HG03457 (cell line): Measurements from ENCODE around the gene RMP24.
"Not testable (repeated sequence)": the region's sequence is repeated elsewhere in the genome, so short reads cannot be mapped to it uniquely, and the experiment has no call there.

ENCODE experiments used
- ATAC-seq: cut with Tn5 transposase; IDR thresholded peaks from one replicate; pipeline ENCODE4 v1.9.1; 2021; ENCODE audit warnings: moderate number of reproducible peaks; ENCODE audit not compliant: unreplicated experiment

Gene RMP24

GRCh38 chr18:35967866-35968265, 4.6 kb upstream of the RMP24 start:
- not testable (repeated sequence) for ATAC-seq

- ATAC-seq: no peak
Measured at GRCh38 chr18:35968278-35968880, 4.1 kb upstream of the RMP24 start.

GRCh38 chr18:35969676-35970075, 2.8 kb upstream of the RMP24 start:
- ATAC-seq: no peak

- peak; percentile 5 for ATAC-seq
Measured at GRCh38 chr18:35971661-35972196, 750 bp upstream of the RMP24 start.

GRCh38 chr18:35973650-35974049, 1.2 kb downstream of the RMP24 start:
- ATAC-seq: no peak

- no peak for ATAC-seq
Measured at GRCh38 chr18:35974181-35974580, 1.7 kb downstream of the RMP24 start.

GRCh38 chr18:35979112-35979511, 6.6 kb downstream of the RMP24 start:
- no peak for ATAC-seq

GRCh38 chr18:35982409-35983114, 10.1 kb downstream of the RMP24 start:
- no peak for ATAC-seq

GRCh38 chr18:35983147-35983546, 10.7 kb downstream of the RMP24 start:
- ATAC-seq: no peak

GRCh38 chr18:35983818-35984217, 11.3 kb downstream of the RMP24 start:
- no peak for ATAC-seq

GRCh38 chr18:35991696-35992095, 19.2 kb downstream of the RMP24 start:
- no peak for ATAC-seq

GRCh38 chr18:35993013-35993412, 20.5 kb downstream of the RMP24 start:
- ATAC-seq: no peak

GRCh38 chr18:35998967-35999366, 26.5 kb downstream of the RMP24 start:
- no peak for ATAC-seq

- no peak for ATAC-seq
Measured at GRCh38 chr18:35999925-36000324, 27.4 kb downstream of the RMP24 start.

- no peak for ATAC-seq
Measured at GRCh38 chr18:36006997-36007396, 34.5 kb downstream of the RMP24 start.

GRCh38 chr18:36009214-36009613, 36.7 kb downstream of the RMP24 start:
- no peak for ATAC-seq

- ATAC-seq: no peak
Measured at GRCh38 chr18:36012891-36013290, 40.4 kb downstream of the RMP24 start.

- peak; percentile 85 for ATAC-seq
Measured at GRCh38 chr18:36015629-36016028, 43.1 kb downstream of the RMP24 start.

GRCh38 chr18:36017232-36017631, 44.8 kb downstream of the RMP24 start:
- no peak for ATAC-seq

GRCh38 chr18:36020174-36020711, 47.8 kb downstream of the RMP24 start:
- no peak for ATAC-seq

- ATAC-seq: no peak
Measured at GRCh38 chr18:36023336-36023735, 50.9 kb downstream of the RMP24 start.

- ATAC-seq: not testable (repeated sequence)
Measured at GRCh38 chr18:36024241-36024640, 51.8 kb downstream of the RMP24 start.
